Rectal smooth muscle tissue (tissue), 1 donor: ENCODE results near the gene PNISR.

Experiments
- H3K27ac ChIP-seq: one replicate; pipeline ENCODE4 v1.7.0; 2013; ENCODE audit warnings: low read depth, low read length, inconsistent platforms
- H3K27me3 ChIP-seq: one replicate; pipeline ENCODE4 v1.7.0; 2013; ENCODE audit warnings: low read length; ENCODE audit not compliant: control insufficient read depth, insufficient read depth
- H3K36me3 ChIP-seq: one replicate; pipeline ENCODE4 v1.7.0; 2013; ENCODE audit warnings: low read length; ENCODE audit not compliant: control insufficient read depth, insufficient read depth
- H3K4me1 ChIP-seq: one replicate; pipeline ENCODE4 v1.7.0; 2013; ENCODE audit warnings: low read length; ENCODE audit not compliant: control insufficient read depth, insufficient read depth
- H3K4me3 ChIP-seq: one replicate; pipeline ENCODE4 v1.7.0; 2013; ENCODE audit warnings: low read length
- H3K9ac ChIP-seq: one replicate; pipeline ENCODE4 v1.7.0; 2013; ENCODE audit warnings: low read length

The PNISR gene

GRCh38 chr6:99349171-99350141 lies 75.7 kb downstream of the PNISR start, which contains the start of gene FAXC:
FAXC (minus strand) TSS chr6:99349674; CDS start chr6:99349372, 302 bp downstream.
- H3K9ac ChIP-seq = peak within 1 kb of the TSS; percentile 27
- H3K27ac ChIP-seq = peak within 1 kb of the TSS; percentile 88
- H3K36me3 ChIP-seq = no peaks in the 10 kb centered on the region
- peak within 1 kb of the TSS; percentile 61 for H3K4me3 ChIP-seq
- H3K27me3 ChIP-seq = no peaks in the 10 kb centered on the region
- no peaks in the 10 kb centered on the region for H3K4me1 ChIP-seq

- H3K36me3 ChIP-seq = no peaks in the 10 kb centered on the region
- H3K4me1 ChIP-seq = no peaks in the 10 kb centered on the region
- peak overlapping the region; percentile 88 for H3K27ac ChIP-seq
- H3K9ac ChIP-seq = peak overlapping the region; percentile 27
- H3K4me3 ChIP-seq = peak overlapping the region; percentile 61
- no peaks in the 10 kb centered on the region for H3K27me3 ChIP-seq
Measured at GRCh38 chr6:99348288-99349170, 76.6 kb downstream of the PNISR start.
